AG08395 (cell line): ENCODE data around the gene RENBP.

Experiments used
- DNase-seq: peaks from one replicate; pipeline ENCODE4 v3.0.0; 2012; ENCODE audit warnings: mixed read lengths, low spot score

RENBP gene

DNA sequence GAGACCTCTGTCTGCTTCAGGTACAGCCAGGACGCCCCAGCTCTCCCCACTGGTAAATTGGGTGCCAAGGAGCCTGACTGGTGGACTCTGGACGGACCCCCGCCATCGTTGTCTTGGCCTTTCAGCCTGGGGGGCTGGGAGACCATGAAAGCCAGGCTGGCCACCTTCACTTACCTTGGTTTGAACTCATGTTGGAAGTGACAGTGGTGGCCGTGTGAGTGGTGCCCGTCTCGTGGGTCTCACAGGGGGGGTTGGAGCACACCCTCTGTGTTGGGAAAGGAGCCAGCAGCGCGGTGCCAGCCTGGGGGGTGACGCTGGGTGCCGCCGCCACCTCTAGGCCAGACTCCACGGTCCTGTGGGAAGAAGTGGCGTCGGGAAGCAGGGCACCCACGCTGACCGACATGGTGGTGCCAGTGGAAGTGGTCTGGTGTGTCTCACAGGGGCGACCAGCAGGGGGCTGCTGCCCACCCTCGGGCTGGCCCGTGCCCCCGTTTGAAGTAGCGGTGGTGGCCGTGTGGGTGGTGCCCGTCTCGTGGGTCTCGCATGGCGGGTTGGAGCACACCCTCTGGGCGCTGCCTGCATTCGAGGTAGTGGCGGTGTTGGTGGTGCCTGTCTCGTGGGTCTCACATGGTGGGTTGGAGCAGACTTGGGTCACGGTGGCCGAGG, 9.6 kb upstream of the RENBP start:
- DNase-seq: no peak

DNA sequence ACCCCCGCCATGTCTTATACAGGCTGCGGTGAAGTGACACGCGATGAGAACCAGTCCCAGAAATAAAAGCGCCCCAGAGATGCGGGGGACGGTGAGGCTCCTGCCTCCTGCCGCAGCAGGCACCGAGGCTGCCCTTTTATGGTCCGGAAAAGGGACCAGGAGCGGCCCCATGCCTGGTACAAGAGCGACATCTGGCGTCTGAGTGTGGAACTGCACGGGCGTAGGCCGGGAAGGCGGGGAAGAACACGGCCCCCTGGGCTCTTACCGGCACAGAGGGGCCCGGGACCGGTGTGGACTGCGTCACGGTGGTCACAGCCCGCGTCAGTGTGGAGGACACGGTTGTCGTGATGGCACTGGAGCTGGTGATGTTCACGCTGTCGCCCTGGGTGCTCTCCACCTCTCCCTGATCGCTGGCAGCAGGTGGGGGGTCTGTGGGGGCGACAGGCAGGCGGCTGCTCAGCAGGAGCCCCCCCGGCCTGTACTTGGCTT, 8.9 kb upstream of the RENBP start:
- peak; percentile 79 for DNase-seq

DNA sequence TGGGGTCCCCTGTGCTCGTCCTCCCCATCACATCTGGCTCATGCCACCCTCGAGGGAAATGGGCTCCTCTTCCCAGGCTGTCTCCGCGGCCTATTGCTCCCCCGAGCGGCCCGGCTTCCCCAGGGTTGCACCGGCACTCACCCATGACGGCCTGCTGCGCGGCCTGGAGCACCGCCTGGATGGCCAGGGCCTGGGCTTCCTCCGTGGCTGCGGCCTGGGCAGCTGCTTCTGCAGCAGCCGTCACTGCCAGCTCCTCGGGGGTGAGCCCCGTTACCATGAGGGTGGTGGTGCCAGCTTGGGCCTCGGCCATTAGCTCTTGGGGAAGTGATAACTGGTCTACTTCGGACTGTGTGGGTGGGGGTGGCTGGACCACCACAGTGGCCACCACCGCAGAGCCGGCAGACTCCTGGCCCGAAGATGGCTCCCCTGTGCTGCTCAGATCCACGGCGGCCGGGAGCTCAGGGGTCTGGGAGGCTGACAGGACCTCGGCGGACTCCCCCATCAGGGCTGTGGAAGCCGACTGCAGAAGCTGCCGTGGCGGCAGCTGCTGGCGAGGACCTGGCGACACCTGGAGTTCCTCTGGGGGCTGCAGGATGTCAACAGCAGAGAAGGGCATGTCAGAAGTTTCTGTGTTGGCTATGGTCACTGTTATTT, 8.1 kb upstream of the RENBP start:
- DNase-seq: no peak

DNA sequence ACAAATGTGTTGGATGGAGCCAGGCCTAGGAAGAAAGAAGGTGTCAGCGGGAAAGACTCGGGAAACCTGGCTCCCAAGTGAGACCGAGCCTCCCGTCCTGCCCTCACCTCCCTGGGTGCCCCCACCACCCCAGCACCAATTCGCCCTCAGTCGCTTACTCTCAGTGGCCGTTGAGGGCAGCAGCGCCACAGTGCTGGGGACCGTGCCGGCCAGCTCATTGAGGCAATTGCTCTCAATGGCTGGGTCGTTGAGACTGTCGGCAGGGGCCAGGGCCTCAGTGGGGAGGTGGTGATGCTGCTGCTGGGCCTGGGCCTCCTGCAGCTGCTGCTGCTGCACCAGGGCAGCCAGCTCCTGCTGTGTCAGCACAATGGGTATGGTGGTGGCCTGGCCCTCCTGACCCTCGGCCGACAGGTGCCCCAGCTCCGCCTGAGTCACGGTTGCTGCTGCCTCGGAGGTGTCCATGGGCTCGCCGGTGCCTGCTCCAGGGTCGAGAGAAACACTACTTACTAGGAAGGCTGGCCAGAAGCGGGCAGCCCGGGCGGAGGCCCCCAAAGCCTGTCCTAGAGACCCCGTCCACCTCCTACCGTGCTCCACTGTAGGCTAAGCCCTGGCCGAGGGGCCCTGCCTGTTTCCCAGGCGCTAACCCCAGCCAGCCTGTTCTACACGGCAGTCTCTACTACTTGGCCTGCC, 7.4 kb upstream of the RENBP start:
- no peak for DNase-seq

DNA sequence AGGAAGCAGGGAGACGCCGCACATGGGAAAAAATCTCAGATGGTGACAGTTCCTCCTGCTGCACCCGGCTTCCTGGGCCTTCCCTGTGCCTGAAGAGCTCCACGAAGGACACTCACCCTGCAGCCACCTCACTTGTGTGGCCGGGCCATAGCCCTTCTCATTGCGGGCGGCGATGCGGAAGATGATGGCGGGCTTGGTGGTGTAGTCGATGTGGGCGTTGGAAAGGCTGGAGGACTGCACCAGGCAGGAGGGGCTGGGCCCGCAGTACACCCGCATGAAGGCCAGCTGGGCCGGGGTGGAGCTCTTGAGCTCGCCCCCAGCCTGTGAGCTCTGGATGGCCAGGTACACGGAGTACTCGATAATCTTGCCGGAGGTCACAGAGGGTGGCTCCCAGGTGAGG, 5.7 kb upstream of the RENBP start:
- no peak for DNase-seq

DNA sequence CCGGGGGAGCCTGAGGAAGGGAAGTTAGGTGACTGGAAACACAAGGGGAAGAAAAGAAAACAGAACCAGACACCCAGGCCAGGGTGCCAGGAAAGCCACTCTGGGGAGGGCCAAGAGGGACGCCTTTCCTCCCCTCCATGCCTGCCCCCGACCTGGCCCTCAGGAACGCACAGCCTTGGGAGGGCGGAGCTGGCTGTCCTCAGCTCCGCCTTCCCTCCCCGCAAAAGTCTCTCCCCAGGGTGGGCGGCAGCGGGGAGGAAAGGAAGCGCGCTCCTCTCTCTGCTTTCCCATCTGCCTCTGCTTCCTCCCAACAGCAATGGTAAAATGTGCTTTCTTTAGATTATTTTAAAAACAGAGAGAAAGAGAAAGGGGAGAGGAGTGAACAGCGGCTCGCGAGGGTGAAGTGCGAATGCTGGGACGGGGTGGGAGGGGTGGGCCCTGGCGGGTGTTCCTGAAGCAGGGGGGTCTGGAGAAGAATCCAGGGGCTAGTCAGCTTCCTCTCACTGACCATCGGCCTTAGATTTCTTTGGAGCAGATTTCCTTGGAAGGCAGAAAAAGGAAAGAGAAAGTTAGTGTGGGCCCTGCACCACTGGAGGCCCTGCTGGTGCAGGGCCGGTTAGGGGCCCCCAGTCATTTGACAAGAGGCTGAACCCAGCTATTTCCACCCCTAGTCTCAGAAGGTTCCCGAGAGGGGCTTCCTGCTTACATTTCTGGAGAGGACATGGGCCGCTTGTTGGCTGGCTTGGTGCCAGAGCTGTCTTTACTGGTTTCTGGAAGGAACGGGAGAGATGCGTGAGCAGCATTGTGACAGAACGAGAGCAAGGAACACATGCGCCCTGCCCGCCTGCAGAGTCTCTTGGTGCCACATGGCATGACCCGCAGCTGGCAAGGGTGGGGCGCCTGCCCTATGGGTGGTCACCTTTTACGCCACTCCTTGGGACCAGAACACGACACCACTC, 4.7 kb upstream of the RENBP start:
- DNase-seq: no peak

DNA sequence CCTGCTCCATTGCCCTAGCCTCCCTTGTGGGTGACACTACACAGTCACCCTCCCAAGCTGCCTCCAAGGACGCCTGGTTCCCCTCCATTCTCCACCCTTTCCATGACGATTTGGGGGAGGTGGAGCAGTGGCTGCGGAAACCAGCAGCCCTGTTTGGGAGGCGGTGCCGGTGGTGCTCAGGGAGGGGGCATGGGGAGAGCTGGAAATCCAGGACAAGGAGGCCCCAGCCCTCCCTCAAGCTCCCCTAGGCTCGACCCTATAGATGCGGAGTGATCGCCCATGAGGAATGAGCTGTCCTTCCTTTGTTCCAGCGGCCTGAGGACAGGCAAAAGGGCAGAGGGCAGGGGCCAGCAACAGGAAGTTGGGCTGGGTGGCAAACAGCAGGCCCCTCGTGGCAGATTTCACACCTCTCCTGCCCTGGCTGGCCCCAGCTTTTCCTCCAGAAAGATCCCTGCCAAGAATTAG, 3.6 kb upstream of the RENBP start:
- DNase-seq: no peak

DNA sequence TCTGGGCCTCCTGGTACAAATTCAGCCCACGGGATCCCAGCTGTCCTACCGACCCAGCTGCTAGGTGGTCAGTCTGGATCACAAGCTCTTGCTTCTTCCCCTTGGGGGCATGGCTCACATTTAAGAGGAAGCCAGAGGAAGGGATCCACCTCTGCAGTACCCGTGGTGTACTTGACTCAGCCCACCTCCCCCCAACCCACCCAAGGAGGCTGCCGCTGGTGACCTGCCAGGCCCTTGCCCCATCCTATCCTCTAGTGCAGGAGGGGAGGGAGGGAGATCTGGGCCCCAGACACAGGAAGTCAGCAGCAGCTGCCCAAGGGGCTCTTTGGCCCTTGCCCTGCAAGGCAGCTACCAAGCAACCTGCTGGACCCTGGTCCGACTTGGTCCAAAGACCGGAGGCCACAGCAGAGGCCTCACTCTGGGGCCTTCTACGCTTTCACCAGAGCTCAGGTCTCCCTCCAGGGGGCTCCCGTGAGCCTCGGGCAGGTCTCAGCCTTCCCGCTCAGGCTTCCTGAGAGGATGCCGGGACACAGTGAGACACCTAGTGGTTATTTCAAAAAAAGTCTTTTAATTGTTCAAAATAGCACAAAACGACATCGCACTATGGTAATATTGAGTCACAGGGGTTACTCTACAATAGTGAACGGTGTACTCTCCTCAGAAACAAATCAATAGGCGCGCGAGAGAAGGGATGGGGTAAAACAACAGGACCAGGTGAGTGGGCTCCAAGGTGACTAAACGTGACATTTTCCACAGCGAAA, 2.7 kb upstream of the RENBP start:
- DNase-seq: peak; percentile 82

DNA sequence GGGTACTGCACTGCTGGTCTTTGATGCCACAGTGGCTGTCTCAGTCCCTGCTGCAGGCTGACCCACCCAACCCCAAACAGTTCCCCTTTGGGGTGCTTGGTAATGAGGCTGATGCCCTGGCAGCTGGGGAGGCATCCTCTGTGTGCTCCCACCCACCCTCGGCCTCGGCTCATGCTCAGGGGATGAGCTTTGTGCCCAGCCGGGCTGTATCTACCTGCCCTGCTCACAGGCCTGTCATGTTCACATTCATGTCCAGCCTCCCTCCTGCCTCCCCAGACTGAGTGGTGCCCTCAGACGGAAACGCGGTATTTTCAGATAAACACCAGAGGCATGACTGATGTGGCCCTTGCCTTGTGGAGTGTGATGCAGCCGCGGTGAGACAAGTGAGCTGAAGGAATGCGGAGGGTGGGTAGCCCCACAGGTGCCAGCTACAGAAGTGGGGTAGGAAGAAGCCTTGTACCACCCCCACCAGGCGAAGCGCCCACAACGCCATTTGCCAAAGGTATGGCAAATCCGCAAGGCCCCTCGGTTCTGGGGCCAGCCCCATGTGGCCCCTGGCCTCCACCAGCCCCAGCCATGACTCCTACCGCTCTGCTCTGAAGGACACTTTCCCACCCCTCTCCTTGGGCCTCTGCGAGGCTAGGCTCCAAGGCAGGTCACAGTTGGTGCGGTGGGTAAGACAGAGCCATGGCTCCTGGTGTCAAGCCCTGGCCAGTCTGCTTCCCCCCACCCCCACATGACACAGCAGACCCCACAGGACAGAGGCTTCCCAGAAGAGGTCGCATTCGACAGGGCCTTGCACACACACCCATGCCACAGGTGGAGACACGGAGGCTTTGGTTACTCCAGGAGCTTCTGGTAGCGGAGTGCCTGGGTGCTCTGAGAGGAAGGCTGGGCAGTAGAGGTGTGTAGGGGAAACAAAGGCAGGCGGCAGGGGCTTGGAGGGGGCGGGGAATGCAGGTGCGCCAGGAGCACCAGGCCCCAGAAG, 1.8 kb upstream of the RENBP start:
- DNase-seq: no peak

DNA sequence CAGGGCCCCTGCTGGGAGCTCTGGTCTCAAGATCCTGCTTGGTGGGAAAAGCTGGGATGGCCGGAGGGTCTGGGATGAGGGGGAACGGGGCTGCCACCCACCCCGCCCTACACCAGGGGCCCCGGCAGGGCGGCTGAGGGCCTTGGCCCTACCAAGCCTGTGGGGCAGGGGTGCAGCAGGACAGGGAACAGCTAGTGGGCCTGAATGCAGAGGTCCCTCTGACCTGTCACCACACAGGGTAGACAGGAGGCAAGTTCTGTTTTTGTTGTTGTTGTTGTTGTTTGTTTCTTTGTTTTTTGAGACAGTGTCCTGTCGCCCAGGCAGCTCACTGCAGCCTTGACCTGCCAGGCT, 332 bp upstream of the RENBP start:
- no peak for DNase-seq

DNA sequence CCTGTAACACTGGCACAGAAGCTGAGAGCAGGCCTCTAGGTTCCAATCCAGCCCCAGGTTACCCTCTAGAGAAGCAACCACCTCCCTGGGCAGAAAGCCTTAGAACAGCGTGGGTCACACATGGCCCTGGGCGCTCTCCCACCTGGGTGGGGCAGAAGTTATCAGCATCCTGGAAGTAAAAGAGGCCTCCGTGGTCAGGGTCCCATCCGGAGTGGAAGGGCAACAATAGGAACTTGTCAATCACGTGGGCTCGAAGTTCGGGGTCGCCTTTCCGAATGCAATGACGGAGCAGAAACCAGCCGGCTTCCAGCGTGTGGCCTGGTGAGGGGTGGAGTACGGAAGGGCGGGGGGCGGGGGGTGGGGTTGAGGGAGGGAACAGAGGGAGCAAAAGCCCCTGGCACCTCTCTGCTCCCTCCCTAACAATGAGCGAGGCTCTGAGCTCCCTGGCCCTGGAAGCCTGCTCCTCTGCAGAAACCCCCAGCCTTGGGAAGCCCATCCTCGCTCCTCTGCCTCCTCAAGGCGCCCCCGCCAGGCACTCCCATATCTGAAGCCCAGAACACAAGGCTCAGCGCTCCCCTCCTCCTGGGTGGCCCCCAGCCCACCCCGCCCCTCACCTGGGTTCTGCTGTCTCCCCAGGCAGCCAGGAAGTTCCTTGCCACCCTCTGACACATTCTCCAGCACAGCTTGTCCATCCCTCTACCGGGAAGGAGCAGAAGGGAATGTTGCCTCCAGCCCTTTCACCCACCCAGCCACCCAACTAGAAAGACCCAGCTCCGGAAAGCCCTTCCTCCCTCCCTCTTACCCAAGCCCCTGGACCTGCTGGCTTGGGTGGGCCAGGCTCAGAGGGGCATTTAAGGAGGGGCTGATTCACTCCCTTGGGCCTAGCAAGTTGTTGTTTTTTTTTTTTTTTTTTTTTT, 2.8 kb downstream of the RENBP start:
- DNase-seq: no peak

DNA sequence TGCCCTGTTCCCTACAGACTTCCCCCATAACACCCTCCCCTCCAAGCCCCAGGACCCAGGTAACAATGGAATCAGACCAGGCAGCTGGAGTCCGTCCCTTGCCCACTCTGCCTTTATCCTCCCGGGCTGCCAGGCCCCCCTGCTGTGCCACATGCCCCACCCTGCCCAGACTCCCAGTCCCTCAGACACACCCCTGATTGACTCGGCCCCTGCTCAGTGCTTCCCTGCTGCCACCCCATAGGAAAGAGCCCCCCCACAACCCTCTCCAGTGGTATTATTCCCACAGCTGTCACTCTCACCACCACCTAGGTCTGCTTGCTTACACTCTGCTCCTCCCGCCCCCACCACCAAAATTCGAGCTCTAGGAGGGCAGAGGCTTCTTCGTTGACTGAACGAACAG, 4.9 kb downstream of the RENBP start:
- DNase-seq: no peak

DNA sequence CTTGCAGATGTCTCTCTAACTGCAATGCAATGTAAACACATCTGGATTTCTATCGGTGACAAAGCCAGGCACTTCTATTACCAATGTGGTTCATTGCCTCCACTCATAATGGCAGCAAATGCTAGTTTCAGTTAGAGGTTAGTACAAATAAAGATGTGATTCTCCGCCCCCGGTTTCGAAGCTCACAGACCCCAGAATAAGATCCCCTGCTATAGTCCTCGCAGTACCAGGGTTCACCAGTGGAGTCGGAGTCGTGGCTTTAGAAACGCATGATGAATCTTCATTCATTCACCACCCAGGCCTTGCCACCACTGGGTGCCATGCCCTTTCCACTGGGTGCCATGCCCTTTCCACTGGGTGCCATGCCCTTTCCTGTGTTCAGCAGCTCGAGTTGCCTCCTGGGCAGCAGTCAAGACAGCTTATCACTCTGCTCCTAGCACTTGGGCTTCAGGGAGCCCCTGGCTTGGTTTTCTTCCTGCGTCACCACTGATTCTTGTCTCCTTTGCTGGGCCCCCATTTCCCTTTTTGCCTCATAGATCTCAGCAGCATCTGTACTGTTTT, 6.1 kb downstream of the RENBP start:
- DNase-seq: no peak

DNA sequence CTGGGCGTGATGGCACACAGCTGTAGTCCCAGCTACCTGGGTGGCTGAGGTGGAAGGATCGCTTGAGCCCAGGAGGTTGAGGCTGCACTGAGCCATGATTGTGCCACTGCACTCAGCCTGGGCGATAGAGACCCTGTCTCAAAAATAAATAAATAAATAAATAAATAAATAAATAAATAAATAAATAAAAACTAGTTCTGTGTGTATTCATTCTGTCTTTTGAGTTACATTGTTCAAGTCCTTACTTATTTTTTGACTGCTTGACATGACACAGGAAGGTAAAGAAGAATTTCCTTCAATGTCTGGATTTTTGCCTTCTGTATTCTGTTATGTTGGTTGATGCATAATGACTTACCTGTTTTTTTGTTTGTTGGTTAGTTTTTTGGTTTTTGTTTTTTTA, 7.4 kb downstream of the RENBP start:
- no peak for DNase-seq

DNA sequence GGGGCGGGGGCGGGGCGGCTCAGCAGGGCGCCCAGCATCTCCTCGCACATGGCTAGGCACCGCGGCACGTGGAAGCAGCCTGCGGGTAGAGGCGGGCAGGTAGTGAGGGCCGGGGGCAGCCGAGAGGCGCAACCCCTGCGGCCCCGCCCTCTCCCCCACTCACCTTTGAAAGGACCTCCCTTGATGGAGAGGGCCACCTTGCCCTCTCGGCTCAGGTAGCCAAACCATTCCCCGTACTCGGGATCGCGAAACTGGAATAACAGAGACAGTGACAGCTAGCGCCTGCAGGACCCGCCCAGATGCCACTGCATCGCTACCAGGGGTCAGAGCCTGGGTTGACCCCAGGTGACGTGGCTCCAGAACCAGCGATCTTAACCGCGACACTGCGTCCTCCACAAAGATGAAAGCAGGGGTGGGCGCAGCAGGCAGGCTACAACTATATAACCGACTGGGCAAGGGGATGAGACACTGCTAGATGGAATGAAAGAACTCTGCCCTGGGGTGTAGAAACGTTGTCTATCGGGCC, 9.1 kb downstream of the RENBP start:
- DNase-seq: no peak

DNA sequence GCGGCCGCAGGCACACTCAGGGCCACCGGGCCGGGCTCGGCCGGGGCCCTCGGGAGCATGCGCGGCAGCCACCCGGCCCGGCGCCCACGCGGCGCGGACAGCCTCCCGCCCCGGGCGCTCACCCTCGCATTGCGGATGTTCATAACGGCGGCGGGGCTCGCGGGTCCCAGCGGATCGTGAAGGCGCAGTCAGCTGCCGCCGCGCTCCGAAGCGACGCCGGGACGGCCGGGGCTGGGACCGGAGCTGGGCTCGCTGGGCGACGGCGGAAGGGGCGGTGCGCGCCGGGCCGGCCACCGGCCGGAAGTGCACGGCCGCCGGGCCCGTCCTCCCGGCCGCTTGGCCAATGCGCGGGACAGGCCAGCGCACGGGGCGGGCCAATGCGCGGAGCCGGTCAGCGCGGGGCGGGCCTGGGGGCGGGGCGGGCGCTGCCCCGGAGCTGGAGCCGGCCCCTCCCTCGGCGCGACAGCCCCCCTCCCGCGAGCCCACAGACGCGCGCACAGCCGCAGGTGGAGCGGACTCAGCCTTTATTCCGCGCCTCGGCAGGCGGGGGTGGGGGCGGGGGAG, 9.6 kb downstream of the RENBP start, which contains the start of gene NAA10:
Gene NAA10 (minus strand): TSS at position 276 of the 564 bp plus-strand sequence. CDS start 133 bp downstream, at position 143.
- peak; percentile 88 for DNase-seq

DNA sequence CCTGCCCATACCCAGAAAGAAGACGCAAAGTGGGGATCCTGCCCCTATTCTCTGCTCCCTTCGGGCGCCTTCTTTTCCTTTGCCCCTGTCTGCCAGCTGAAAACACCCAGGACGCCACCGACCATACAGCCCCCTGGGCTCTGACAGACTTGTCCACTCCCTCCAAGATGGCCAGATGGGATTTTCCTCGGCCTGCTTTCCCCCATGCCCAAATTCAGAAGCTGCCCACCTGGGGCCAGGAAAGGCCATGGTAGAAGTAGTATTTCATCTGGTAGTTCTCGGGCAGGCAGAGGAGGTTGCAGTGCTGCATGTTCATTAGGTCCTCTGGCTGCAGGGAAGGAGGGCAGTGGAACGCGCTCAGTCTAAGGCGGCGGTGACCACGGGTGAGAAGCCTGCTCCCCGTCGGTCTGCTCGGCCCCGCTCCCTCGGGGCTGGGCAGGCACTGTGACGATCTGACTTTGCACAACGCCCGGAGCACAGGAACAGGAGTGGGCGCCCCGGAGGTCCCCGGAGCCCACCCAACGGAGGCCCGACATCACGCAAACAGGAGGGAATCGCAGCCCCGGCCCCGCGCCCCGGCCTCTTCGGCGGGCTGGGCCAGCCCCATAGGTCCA, 10.2 kb downstream of the RENBP start:
- no peak for DNase-seq
